B cell (primary cell): Measurements from ENCODE around the gene HOXB13.

Source experiments
- EZH2 ChIP-seq: IDR thresholded peaks from 2 replicates; pipeline ENCODE4 v1.6.1; 2012; ENCODE audit warnings: borderline replicate concordance, low read depth, mild to moderate bottlenecking, moderate library complexity, low read length; ENCODE audit not compliant: insufficient read depth, poor library complexity, severe bottlenecking
- TF ChIP-seq, protein P1 (sequence below): fragments of 200-600 bp; IDR thresholded peaks from one replicate; pipeline ENCODE4 v1.8.0; 2022; ENCODE audit warnings: antibody characterized with exemption, mild to moderate bottlenecking

- TF ChIP-seq, protein P1, sequence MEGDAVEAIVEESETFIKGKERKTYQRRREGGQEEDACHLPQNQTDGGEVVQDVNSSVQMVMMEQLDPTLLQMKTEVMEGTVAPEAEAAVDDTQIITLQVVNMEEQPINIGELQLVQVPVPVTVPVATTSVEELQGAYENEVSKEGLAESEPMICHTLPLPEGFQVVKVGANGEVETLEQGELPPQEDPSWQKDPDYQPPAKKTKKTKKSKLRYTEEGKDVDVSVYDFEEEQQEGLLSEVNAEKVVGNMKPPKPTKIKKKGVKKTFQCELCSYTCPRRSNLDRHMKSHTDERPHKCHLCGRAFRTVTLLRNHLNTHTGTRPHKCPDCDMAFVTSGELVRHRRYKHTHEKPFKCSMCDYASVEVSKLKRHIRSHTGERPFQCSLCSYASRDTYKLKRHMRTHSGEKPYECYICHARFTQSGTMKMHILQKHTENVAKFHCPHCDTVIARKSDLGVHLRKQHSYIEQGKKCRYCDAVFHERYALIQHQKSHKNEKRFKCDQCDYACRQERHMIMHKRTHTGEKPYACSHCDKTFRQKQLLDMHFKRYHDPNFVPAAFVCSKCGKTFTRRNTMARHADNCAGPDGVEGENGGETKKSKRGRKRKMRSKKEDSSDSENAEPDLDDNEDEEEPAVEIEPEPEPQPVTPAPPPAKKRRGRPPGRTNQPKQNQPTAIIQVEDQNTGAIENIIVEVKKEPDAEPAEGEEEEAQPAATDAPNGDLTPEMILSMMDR, result no peak
- no peak for TF ChIP-seq EZH2
These were observed 23.9 kb downstream of the HOXB13 start for GRCh38 chr17:48704361-48705248.
